HG03565 (cell line): ENCODE results near the gene ARRDC2.

ENCODE experiments used
- ATAC-seq: cut with Tn5 transposase; IDR thresholded peaks from one replicate; pipeline ENCODE4 v1.9.1; 2021; ENCODE audit warnings: mild to moderate bottlenecking, moderate library complexity; ENCODE audit not compliant: unreplicated experiment

Gene ARRDC2

DNA sequence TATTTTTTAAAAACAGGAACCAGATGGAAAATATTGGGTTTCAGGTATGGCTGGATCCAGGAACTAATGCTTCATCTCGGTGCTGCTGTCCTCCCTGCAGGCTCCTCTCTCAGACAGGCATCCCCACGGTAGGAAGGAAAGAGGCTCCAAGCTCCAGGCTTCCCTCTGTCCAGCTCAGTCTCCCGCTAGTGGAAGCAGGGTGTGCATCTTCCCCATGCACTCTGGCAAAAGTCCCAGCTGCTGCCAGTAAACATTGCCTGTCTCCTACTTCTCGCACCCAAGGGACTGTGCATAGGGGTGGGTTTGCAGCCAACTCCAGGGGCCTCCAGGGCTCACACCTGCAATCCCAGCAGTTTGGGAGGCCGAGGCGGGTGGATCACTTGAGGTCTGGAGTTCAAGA lies 49.6 kb downstream of the ARRDC2 start:
- no peak for ATAC-seq

DNA sequence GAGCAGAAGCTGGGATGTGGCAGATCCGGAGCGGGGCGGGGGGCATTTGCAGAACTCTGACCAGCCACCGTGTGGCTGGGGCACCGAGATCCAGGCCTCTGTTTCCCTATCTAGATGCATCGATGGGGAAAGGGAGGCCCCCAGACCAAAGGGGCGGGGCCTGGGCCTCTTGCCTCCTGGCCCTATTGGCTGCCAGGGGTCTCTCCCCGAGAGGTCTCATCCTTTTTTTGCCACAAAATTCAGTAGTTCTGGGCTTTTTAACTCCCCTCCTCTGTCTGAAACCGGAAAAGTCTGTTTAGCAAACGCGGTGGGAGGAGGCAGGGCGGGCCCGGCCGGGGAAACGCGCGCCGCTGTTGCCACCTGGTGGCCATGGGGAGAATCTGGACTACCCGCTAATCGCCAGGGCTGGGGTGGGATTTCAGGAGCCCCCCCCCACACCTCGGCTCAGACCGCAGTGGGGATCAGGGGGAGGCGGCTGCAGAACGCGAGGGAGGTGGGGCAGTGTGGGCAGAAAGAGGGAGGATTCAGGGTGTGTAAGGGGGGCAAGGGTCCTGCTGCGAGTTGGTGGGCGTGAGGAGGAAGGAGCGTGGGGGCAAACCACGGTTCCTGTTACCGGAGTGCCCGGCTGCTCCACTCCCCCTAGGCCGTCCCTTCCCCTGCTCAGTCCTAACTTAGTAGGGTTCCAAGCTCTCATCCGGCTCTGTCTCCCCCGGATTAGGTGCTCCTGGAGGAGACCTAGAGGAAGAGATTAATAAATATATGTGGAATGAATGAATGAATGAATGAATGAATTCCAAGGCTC lies 50.4 kb downstream of the ARRDC2 start:
- ATAC-seq: no peak

DNA sequence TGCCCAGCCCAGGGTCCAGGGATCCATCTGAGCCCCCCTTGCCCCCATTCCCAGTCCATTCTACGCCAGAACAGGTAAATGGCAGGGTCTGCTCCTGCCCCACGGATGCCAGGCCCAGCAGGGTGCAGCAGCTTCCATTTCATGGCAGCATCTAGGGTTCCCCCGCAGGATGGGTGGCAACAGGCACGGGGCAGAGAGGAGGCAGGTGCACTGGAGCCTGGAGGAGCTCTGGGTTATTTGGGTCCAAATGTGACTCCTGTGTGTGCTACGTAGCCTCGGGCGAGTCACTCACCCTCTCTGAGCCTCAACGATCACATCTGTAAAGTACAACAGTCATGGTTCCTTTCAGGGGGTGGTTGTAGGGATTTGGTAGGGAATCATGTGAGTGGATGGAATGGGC lies 51.3 kb downstream of the ARRDC2 start:
- no peak for ATAC-seq

DNA sequence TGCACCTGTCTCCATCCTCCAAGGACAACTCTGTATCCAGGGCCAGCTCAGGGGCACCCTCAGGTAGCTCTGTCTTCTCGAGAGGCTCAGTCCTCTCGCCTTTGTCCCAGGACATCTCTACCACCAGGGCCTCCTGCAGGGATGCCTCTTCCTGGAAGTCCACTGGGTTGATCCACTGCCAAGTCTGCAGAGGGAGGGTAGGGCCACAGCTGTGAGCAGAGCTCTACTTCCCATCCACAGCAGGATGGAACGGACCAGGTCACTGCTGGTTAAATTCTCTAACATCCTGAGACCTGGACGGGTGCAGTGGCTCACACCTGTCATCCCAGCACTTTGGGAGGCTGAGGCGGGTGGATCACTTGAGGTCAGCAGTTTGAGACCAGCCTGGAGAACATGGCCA lies 51.9 kb downstream of the ARRDC2 start:
- ATAC-seq: no peak

DNA sequence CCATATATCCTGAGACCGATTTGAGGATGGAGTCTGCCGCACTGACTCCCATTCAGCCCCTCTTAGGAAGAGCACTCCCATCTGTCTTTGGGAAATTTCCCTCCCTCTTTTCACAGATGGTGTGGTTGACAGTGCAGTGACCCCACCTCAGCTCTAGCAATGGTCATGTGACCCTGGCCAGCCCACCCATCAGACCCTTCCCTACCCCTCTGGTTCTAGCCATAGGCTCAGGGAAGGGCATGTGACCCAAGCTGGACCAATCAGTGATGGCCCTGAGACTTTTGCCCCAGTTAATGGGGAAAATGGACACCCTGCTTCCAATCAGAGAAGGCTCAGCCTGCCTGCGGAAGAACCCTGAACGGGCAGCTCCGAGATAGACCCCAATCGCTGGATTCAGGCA lies 52.5 kb downstream of the ARRDC2 start:
- ATAC-seq: no peak

DNA sequence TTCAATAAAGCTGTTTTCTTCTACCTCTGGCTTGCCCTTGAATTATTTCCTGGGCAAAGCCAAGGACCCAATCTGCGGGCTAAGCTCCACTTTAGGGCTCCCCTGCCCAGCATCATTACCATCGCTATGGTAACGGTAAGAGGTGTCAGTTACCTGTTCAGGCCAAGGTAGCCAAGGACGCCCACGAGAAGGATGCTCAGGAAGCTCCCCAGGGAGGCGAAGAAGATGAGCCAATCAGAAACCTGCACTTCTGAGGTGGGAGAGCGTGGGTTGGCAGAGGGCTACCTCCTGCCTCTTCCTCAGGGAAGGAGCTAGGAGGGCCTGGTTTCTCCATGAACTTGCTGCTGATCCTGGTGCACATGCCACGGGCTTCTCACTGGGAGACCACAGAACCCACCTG lies 54.1 kb downstream of the ARRDC2 start:
- ATAC-seq: no peak

DNA sequence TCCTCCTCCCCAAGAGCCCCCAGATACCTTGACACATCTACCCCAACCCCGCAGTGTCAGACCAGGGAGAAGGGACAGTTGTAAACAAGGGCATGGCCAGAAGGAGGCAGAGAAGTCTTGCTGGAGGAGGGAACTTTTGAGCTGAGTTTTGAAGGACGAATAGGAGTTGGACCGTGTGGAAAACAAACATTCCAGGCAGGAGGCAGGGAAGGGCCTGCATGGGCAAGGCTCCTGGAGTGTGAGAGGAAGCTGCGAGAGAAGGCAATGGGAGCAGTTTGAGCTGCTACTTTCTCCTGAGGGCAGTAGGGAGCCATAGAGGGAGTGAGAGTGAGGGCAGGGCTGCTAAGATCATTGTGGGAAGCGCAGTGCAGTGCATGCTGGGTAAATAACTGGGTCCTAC lies 55.5 kb downstream of the ARRDC2 start:
- ATAC-seq: no peak
